Tibial nerve (tissue), 4 donors: ENCODE results near the gene GRAMD4.

Experiments used
- EP300 ChIP-seq, 2 donors: sonication (generic); formaldehyde crosslinking; IDR thresholded peaks; one replicate each; pipeline ENCODE4 v1.6.1; 2017; ENCODE audit warnings: antibody characterized with exemption in 2 of 2, mild to moderate bottlenecking in 1 of 2
- POLR2A ChIP-seq, 2 donors: fragments of 450-650 bp; IDR thresholded peaks; one replicate each; pipeline ENCODE4 v1.6.1; 2017; ENCODE audit warnings: antibody characterized with exemption in 2 of 2, mild to moderate bottlenecking in 2 of 2, moderate library complexity in 2 of 2
- TF ChIP-seq, protein P1 (sequence below), 5 experiments: fragments of 200-600 bp in 3 of 5; fragments of 450-650 bp in 2 of 5; sonication (generic) in 3 of 5; IDR thresholded peaks; one replicate each; pipeline ENCODE4 v1.5.1; 2016 to 2019; ENCODE audit warnings: antibody characterized with exemption in 5 of 5, mild to moderate bottlenecking in 3 of 5, moderate library complexity in 2 of 5

DNA sequence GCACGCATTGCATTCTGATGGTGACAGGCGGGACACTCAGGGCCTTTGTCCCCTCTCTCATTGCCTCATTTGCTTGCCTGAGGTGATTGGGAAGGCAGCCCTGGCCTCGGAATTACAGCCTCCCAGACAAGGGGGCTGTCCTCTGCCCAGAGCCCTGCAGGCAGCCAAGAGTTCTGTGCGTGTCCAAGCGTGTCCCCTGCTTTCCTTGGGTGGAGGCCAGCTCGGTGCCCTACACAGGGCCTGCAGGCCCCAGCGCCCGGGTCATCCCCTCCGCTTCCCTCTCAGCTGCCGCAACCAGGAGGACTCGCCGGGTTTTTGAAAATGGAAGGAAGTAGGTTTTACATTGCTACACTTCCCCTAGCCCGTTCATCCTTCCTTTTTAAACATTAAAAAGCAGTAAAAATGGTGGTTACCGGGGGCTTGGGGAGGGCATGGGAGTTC is 1.9 kb downstream of the GRAMD4 start:
- TF ChIP-seq, protein P1, sequence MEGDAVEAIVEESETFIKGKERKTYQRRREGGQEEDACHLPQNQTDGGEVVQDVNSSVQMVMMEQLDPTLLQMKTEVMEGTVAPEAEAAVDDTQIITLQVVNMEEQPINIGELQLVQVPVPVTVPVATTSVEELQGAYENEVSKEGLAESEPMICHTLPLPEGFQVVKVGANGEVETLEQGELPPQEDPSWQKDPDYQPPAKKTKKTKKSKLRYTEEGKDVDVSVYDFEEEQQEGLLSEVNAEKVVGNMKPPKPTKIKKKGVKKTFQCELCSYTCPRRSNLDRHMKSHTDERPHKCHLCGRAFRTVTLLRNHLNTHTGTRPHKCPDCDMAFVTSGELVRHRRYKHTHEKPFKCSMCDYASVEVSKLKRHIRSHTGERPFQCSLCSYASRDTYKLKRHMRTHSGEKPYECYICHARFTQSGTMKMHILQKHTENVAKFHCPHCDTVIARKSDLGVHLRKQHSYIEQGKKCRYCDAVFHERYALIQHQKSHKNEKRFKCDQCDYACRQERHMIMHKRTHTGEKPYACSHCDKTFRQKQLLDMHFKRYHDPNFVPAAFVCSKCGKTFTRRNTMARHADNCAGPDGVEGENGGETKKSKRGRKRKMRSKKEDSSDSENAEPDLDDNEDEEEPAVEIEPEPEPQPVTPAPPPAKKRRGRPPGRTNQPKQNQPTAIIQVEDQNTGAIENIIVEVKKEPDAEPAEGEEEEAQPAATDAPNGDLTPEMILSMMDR (IDR thresholded peaks at IDR 0.05), result no peak
- TF ChIP-seq EP300 (IDR thresholded peaks at IDR 0.05) (peak in 1 of 2 donors; percentile 11), POLR2A (IDR thresholded peaks at IDR 0.05) (no peak)
